Activated CD8-positive, alpha-beta memory T cell treated with anti-CD3 and anti-CD28 coated beads for 48 hours (primary cell): ENCODE results near the gene RPEL1.
"Not testable (repeated sequence)": the region's sequence is repeated elsewhere in the genome, so short reads cannot be mapped to it uniquely, and the experiment has no call there.

Experiments used
- DNase-seq, 3 experiments: peaks; one replicate each; pipeline ENCODE4 v3.0.0-alpha.2; 2020; ENCODE audit warnings: low read depth in 2 of 3, low spot score in 2 of 3

Gene RPEL1

GRCh38 chr10:103232772-103233488, 12.8 kb upstream of the RPEL1 start:
- DNase-seq, result no peak

GRCh38 chr10:103235775-103236174, 9.9 kb upstream of the RPEL1 start:
- no peak for DNase-seq

- no peak for DNase-seq
Observed at GRCh38 chr10:103238506-103239252, 7.0 kb upstream of the RPEL1 start.

- no peak for DNase-seq
Observed at GRCh38 chr10:103241262-103242011, 4.2 kb upstream of the RPEL1 start.

GRCh38 chr10:103244666-103245271, 918 bp upstream of the RPEL1 start:
- peak; percentile 6 to 33 (median 25) for DNase-seq

GRCh38 chr10:103246324-103246723, 637 bp downstream of the RPEL1 start:
- no peak for DNase-seq

GRCh38 chr10:103254113-103254512, 8.4 kb downstream of the RPEL1 start:
- no peak for DNase-seq

GRCh38 chr10:103254538-103255325, 9.0 kb downstream of the RPEL1 start:
- DNase-seq, result no peak

GRCh38 chr10:103256613-103257012, 10.9 kb downstream of the RPEL1 start:
- DNase-seq, result no peak

GRCh38 chr10:103257812-103258211, 12.1 kb downstream of the RPEL1 start:
- no peak for DNase-seq

- not testable (repeated sequence) for DNase-seq
Observed at GRCh38 chr10:103258928-103259327, 13.2 kb downstream of the RPEL1 start.

- no peak for DNase-seq
Observed at GRCh38 chr10:103259989-103260388, 14.3 kb downstream of the RPEL1 start.

- no peak for DNase-seq
Observed at GRCh38 chr10:103262229-103262628, 16.5 kb downstream of the RPEL1 start.

GRCh38 chr10:103265717-103266329, 20.1 kb downstream of the RPEL1 start:
- DNase-seq, result no peak

GRCh38 chr10:103273041-103273441, 27.4 kb downstream of the RPEL1 start:
- DNase-seq, result no peak

GRCh38 chr10:103276251-103276895, 30.7 kb downstream of the RPEL1 start:
- DNase-seq, result no peak

GRCh38 chr10:103276896-103277712, 31.4 kb downstream of the RPEL1 start, which contains the start of gene INA:
TSS of gene INA (plus strand) at chr10:103277138. CDS start at chr10:103277212, 74 bp downstream.
- no peak for DNase-seq

GRCh38 chr10:103277713-103278536, 32.2 kb downstream of the RPEL1 start:
- DNase-seq, result no peak
